Activated gamma-delta T cell treated with anti-CD3 and anti-CD28 coated beads, Interleukin-2, amount 50 U/mL, for 16 hours (primary cell): ENCODE data around the gene TTC28.
"Not testable (repeated sequence)": the region's sequence is repeated elsewhere in the genome, so short reads cannot be mapped to it uniquely, and the experiment has no call there.

Experiments used
- DNase-seq: peaks from one replicate; pipeline ENCODE4 v3.0.0-alpha.2; 2020; ENCODE audit warnings: low read depth

The TTC28 gene

DNA sequence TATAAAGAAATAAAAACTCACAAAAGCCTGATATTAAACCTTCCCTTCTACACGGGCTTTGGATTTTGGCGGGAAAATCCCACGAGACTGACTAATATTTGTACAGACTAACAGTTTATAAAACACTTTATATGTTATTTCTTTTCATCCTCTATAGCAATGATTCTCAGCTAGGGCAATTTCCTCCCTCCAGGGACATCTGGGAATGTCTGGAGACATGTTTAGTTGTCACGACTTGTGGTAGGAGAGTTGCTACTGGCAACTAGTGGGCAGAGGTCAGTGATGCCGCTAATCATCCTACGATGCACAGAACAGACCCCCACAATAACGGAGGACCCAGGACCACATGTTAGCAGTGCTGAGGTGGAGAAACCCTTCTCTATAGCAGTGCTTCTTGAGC lies 455.8 kb downstream of the TTC28 start:
- DNase-seq: no peak

- DNase-seq: no peak
Measured at GRCh38 chr22:28222976-28223745, 456.5 kb downstream of the TTC28 start.

GRCh38 chr22:28222571-28222970 lies 457.1 kb downstream of the TTC28 start:
- no peak for DNase-seq

DNA sequence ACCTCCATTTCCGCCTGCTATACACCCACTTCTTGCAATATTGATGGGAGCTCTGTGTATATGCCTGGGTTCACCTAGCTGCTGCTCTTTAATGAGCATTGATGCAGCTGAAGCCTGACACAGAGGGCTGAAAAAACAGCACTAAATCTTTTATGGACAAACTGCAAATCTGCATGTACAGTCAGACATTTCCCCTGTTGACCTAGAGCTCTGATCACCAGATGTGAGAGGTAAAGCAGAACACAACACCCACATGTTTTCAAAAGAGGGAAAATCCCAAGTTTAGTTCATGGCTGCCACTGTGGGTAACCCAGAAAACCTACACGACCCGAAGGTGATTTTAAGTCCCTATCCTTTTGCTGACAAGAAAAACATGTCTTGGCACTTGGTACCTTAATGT lies 457.6 kb downstream of the TTC28 start:
- DNase-seq: no peak

DNA sequence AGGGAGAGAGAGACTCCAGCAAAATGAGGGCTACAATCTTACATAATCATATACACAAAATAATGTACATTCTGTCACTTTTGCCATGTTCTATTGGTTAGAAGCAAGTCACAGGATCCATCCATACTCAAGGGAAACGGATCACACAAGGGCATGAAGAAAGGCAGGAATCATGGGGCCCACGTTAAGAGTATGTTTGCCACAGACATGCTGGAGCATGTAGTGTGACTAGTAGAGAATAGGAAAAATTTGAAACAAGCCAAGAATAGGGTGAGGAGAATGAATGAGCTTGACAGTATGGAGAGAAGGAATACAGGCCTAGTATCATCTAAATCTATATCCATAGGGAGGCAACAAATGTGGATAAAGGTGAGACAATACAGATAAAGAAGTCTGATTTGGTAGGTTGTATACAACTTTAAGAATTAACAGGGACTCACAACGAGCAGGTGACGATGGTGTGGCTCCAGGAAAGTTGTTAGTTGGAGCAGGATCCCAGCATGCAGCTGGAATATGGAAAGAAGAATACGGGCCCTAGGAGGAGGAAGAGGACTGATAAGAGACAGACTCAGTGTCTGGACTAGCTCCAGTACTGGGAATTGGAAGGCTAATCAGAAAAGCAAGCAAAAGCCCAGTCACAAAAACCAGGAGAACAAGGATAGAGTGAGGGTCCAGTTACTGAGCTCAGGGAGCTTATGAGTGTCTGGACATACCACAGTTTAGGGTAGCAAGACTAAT lies 458.8 kb downstream of the TTC28 start:
- no peak for DNase-seq

GRCh38 chr22:28217277-28217676 lies 462.4 kb downstream of the TTC28 start:
- no peak for DNase-seq

DNA sequence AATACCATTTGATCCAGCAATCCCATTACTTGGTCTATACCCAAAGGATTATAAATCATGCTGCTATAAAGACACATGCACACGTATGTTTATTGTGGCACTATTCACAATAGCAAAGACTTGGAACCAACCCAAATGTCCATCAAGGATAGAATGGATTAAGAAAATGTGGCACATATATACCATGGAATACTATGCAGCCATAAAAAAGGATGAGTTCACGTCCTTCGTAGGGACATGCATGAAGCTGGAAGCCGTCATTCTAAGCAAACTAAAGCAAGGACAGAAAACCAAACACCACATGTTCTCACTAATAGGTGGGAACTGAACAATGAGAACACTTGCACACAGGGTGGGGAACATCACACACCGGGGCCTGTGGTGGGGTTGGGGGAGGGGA lies 464.9 kb downstream of the TTC28 start:
- not testable (repeated sequence) for DNase-seq

- DNase-seq: not testable (repeated sequence)
Measured at GRCh38 chr22:28209457-28209856, 470.2 kb downstream of the TTC28 start.

GRCh38 chr22:28208787-28209186 lies 470.9 kb downstream of the TTC28 start:
- DNase-seq: no peak

DNA sequence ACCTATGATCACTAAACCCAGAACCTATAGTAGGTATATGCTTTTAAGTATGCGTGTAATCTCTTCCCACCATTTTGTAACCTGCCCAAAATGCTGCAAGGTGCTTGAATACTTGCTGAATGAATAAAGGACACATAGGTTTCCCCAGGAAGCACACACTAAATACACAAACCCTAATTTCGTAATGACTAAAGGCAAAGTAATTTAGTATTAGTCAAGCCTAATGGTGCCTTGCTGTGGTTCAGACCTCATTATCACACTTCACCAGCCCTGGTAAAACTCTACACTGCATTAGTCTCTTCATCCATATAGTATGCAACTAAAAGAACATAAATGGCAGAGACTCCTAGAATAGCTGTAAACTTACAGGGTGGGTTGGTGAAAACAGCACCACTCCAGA lies 471.6 kb downstream of the TTC28 start:
- DNase-seq: no peak

DNA sequence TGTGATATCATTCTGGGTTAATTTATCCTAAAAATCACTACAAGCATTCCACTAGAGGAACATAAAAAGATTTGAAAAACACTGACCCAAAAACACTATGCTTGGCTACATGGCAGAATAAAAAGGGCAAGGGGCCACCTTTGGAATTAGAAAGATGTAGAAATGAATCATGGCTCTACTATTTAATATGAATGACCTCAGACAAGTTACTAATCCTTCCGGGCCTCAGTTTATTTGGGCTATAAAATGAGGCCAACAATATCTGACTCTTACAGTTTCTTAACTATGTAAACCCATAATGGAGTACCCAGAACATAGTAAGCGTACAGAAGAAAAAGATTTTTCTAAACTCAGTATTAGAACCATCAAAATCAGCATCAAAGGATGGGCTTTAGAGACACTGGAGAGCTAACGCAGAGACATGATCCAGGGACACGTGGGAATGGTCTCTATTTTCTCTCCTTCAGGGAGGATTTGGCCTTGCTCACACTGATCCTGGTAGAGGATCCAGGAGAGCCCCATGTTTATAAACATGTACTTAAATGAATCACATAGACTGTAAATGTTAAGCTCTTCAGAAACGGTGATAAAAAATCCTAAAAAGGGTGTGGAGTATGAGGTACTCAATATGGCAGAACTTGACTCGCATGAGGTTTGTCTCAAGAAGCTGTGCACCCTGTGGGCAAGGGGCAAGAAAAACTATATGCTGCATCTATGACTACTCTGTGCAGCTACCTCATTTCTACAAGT lies 472.2 kb downstream of the TTC28 start:
- DNase-seq: no peak

- DNase-seq: no peak
Measured at GRCh38 chr22:28205926-28206325, 473.7 kb downstream of the TTC28 start.

- no peak for DNase-seq
Measured at GRCh38 chr22:28204382-28204781, 475.3 kb downstream of the TTC28 start.

GRCh38 chr22:28203286-28203685 lies 476.4 kb downstream of the TTC28 start:
- no peak for DNase-seq

GRCh38 chr22:28198692-28199091 lies 480.9 kb downstream of the TTC28 start:
- DNase-seq: no peak

DNA sequence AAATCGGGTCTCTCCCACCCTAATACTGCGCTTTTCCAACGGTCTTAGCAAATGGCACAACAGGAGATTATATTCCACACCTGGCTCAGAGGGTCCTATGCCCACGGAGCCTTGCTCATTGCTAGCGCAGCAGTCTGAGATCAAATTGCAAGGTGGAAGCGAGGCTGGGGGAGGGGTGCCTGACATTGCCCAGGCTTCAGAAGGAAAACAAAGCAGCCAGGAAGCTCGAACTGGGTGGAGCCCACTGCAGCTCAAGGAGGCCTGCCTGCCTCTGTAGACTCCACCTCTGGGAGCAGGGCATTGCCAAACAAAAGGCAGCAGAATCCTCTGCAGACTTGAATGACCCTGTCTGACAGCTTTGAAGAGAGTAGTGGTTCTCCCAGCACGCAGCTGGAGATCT lies 488.1 kb downstream of the TTC28 start:
- DNase-seq: not testable (repeated sequence)

DNA sequence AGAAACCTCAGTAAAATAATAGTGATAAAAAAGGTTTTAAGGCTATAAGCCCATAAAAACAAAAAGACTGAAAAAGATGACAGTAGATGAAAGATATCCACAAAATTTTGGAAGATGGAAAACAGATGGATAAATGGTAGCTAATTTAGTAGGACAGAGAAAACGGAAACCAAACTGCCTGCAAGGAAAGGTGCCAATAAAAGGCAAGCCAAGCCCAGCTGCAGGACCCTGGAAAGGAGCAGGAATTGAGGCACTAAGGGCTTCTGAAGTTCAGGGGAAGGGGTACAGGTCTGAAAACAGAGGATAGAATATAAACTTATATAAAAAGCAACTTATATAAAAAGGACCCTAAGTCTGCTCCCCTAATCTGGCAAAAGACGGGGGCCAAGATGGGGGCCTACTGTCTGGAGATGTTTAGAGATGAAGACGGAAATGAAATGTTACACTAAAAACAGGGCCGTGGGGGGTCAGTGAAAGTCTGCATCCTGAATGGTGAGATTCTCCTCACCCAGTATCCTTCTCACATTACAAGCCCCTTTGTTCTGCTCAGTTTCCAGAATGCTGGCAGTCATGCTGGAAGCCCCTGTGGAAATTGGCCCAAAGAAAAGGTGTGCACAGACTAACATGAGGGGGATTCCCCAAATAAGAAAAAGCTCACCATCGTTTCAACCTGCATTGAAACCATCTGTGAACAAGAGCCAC lies 491.3 kb downstream of the TTC28 start:
- no peak for DNase-seq

- DNase-seq: no peak
Measured at GRCh38 chr22:28187612-28188011, 492.0 kb downstream of the TTC28 start.

DNA sequence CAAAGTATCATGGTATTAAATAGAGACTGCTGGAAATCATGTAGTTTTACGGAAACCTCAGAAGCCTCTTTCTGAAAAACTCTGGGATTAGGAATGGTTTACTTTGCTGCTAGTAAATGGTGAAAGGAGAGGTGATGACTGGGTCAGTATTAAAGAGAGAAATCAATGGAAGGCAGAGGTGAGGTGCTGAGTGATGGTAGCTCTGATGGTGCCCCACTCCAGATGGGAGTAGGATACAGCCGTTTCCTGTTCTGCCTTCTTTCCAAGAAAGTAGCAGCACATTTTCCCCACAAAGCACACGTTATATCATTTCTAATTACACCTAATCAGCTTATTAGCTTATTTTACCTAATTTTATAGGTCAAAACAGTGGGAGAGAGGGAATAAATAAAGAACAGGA lies 493.0 kb downstream of the TTC28 start:
- DNase-seq: no peak

GRCh38 chr22:28185130-28185529 lies 494.5 kb downstream of the TTC28 start:
- DNase-seq: no peak

DNA sequence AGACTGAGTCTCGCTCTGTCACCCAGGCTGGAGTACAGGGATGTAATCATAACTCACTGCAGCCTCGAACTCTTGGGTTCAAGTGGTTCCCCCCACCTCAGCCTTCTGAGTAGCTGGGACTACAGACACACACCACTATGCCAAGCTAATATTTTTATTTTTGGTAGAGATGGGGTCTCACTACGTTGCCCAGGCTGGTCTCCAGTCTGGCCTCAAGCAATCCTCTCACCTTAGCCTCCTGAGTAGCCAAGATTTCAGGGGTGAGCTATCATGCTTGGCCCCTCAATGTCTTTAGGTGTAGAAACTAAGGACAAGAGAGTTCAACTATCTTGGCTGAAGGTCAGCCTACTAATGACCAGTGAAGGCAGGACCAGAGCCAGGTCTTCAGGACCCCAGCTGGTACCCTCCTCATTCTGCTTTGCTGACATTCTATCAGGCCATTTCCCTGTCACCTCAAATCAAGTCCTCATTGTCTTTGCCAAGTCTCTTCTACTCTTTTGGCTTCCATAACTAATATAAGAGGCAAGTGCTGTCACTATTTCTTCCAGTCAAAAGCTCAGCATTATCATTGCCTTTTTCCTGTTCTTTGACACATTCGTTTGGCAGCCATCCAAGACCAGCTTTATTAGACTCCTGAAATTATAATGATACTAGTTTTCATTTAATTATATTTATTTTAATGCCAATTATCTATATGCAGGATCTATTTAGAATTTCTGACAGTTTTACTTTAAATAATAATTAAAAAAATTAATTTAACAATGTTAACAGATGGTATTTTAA lies 496.4 kb downstream of the TTC28 start:
- DNase-seq: no peak
